Cardiac fibroblast (primary cell): ENCODE data around the gene HIVEP2.

ENCODE experiments used
- DNase-seq, 2 donors: peaks; one replicate each; pipeline versions ENCODE4 v3.0.0 to v3.0.0-alpha.2; 2010; ENCODE audit warnings: low read depth in 2 of 2
- H3K4me3 ChIP-seq, 2 donors: replicated peaks in 1 of 2; 1 replicate in 1 of 2; 2 replicates in 1 of 2; pipeline ENCODE4 v1.5.1; 2011; ENCODE audit warnings: low read depth in 2 of 2, low read length in 2 of 2, mild to moderate bottlenecking in 2 of 2, moderate library complexity in 1 of 2
- TF ChIP-seq, protein P1 (sequence below): IDR thresholded peaks from one replicate; pipeline ENCODE4 v1.5.1; 2011; ENCODE audit warnings: low read depth, mild to moderate bottlenecking, low read length, inconsistent platforms

The HIVEP2 gene

DNA sequence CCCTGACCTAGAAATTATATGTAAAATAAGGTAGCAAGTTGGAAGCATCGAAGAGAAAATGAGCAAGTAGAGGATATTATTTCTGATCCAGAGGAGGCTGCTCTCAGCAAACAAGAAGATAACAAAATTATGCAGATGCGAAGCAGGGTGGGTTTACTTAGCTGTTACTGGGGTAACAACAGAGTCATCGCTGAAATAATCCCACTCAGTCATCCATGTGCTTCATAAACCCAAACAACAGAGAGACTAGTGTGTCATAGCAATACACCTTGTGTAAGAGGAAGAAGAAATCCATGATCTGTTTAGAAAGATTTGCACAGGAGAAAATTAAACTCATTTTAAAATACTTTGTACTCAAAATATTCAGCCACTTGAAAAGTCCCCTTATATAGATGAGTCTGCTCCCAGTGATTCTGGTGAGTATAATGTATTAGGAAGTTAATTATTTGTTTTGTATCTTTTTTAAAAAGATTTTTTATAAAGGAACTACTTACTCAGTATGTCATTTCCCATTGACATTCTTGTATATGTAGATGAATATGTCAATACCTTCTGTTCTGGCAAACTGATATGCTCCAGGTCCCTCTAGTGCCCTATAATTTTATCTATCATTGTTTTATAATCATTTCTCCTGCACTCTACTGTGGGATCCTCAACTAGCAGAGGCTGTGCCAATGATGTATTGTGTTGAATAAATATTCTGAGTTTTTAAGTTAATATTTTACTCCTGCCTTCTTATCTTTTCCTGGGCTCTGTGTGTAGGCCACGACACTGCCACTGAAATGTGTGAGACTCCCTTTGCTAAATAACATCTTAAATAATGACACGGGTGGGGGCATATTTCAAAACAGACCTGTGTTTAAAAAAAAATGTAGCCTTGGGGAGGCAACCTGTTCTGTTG, 8.6 kb upstream of the HIVEP2 start:
- TF ChIP-seq, protein P1, sequence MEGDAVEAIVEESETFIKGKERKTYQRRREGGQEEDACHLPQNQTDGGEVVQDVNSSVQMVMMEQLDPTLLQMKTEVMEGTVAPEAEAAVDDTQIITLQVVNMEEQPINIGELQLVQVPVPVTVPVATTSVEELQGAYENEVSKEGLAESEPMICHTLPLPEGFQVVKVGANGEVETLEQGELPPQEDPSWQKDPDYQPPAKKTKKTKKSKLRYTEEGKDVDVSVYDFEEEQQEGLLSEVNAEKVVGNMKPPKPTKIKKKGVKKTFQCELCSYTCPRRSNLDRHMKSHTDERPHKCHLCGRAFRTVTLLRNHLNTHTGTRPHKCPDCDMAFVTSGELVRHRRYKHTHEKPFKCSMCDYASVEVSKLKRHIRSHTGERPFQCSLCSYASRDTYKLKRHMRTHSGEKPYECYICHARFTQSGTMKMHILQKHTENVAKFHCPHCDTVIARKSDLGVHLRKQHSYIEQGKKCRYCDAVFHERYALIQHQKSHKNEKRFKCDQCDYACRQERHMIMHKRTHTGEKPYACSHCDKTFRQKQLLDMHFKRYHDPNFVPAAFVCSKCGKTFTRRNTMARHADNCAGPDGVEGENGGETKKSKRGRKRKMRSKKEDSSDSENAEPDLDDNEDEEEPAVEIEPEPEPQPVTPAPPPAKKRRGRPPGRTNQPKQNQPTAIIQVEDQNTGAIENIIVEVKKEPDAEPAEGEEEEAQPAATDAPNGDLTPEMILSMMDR: no peak
- H3K4me3 ChIP-seq: no peak overlapping the region
- no peak for DNase-seq

DNA sequence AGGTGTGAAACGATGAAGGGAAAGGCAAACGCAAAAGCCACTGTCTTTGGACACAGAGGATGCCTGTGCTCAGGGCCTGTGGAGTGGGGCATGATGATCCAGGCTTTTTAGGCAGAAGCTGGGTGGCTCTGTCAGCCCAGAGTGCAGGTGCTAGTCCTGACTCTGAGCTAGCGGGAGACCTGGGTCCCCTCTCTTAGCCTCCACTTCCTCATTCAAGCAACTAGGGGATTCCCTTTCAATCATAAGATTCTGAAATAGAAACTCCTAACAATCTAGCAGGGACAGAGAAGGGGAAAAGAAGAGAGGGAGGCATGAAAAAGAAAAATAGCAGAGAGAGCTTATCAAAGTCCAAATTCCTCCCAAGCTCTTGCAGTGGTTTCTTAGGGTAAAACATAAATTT, 7.6 kb upstream of the HIVEP2 start:
- no peak overlapping the region for H3K4me3 ChIP-seq
- TF ChIP-seq, protein P1: no peak
- DNase-seq: no peak

DNA sequence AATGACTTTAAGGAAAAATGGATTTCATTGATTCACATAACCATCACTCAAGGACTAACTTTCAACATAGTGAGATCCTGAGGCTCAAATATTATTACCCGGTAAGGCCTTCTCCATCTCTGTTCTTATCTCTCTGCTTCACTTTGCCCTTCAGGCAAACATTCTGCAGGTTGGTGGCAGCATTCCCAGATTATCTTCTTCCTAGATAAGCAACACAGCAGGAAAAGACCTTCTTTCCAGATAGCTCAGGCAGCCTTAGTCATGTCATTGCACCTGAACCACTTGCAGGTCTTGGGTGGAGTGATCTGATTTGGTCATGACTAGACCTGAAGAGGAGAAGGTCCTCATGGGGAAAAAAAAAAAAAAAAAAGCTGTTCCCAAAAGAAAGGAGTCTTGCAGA, 5.3 kb upstream of the HIVEP2 start:
- DNase-seq: no peak
- TF ChIP-seq, protein P1: no peak
- H3K4me3 ChIP-seq: no peak overlapping the region

DNA sequence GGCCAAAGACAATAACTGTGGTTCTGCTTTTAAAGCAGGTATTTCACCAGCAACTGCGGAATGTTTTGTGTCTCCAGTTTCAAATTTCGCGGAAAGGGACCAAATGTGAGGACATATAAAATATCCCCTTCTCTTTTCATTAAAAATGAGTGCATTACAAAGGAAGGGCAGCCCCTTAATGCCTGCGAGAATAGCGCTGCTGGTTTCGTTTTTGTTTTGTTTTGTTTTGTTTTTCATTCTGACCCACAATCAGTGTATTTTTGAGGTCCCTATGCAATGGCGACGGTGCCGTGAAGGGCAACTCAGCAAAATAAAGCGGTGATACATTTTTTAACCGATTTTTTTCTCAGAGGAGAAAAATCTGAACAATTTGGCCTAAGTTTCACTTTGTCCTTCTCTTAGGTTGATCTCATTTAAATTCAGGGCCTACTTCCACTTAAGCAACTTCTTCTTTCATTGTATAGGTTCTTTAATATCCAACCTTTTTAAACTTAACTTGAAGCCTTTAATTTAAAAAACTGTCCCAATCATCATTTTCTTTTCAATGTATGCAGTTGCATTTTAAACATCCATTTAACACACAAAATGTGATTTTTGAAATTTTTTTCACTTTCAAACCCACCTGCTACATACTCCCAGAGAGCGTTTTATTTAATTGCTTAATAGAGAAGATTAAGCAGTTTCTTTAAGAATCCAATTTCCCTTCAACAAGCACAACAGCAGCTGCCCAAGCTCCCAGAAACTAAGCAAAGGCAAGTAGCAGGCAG, 2.9 kb upstream of the HIVEP2 start:
- TF ChIP-seq, protein P1: no peak
- H3K4me3 ChIP-seq: peak overlapping the region; percentile 91 to 99
- no peak for DNase-seq

DNA sequence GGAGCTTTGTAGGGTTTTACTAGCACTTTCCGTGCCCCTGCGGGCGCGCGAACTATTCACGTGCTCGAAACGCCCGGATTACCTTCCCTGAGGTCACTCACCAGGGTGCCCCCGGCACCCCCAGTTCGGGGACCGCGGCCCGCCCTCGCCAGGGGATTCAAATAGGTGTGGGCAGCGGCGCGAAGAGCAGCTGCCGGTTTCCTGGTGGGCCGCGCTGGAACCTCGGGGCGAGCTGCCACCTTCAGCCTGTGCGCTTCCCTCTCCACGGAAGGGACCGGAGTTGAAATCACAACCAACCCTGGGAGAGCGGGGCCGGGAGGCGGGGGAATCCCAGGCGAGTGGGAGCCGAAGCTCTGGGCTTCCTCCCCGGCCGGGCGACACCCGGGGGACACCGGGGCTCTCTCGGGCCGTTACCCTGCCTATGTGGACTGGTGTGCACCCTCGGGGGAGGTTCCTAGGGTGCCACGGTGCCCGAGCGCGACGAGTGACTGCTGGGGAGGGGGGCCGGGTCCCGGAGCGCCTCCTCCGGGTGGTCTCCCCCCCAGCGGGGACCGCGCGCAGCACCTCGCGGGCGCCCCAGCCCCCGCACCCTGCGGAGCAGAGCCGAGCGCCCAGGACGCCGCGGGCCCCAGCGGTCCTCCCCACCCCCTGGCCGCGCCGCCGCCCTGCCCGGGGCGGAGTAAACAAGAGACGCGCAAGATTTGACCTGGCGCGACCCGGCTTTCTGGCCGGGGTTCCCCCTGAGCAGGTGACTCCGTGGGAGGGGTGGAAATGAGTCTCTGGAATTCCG, 2.1 kb upstream of the HIVEP2 start:
- peak overlapping the region; percentile 91 to 99 for H3K4me3 ChIP-seq
- DNase-seq: peak; percentile 80 to 83

More for the DNA sequence above, 2.1 kb upstream of the HIVEP2 start:
- TF ChIP-seq, protein P1: no peak
